PC-3 (cell line): ENCODE results near the gene PEX11G. TPM values are rescaled to one million over a fixed set of nuclear protein-coding genes. Genes with fewer than 3 reads are reported as not detected.

ENCODE experiments used
- ATAC-seq: fragments of 200-7000 bp; cut with Tn5 transposase; 2 replicates; pipeline ENCODE4 v1.9.1; 2020; ENCODE audit warnings: mild to moderate bottlenecking, moderate library complexity
- BruUV-seq: library from RNA; stranded (reverse); fragments of 400-500 nt; replicated peaks from 2 replicates; lab custom pipeline; 2021; lab: Mats Ljungman, UMichigan
- CTCF ChIA-PET: fragments of 300-600 bp; sonication (Branson Sonifier 250); formaldehyde crosslinking; loops from one replicate; lab custom pipeline; 2022; ENCODE audit warnings: antibody characterized with exemption; lab: Charles Lee
- POLR2A ChIA-PET: fragments of 300-600 bp; sonication (Branson Sonifier 250); formaldehyde crosslinking; loops from one replicate; lab custom pipeline; 2022; ENCODE audit warnings: antibody characterized with exemption; ENCODE audit not compliant: unreplicated experiment; lab: Charles Lee
- DNase-seq: peaks from one replicate; pipeline ENCODE4 v3.0.0-alpha.2; 2015
- H2AFZ ChIP-seq: fragments of 300-600 bp; sonication (generic); 2 replicates; pipeline ENCODE4 v1.6.0; 2016; ENCODE audit warnings: antibody characterized with exemption, low read length
- H3F3A ChIP-seq: fragments of 300-600 bp; sonication (generic); one replicate; pipeline ENCODE4 v1.6.0; 2017; ENCODE audit warnings: antibody characterized with exemption, low read length, control low read depth, mild to moderate bottlenecking; ENCODE audit not compliant: unreplicated experiment
- H3K27ac ChIP-seq: fragments of 300-600 bp; sonication (generic); 2 replicates; pipeline ENCODE4 v1.5.1; 2016; ENCODE audit warnings: mild to moderate bottlenecking, low read length
- H3K27me3 ChIP-seq: fragments of 300-600 bp; sonication (generic); 2 replicates; pipeline ENCODE4 v1.6.1; 2016; ENCODE audit warnings: low read length, mixed read lengths
- H3K36me3 ChIP-seq: fragments of 300-600 bp; sonication (generic); 2 replicates; pipeline ENCODE4 v1.6.1; 2016; ENCODE audit warnings: low read depth, mixed run types, low read length, mixed read lengths
- H3K4me1 ChIP-seq: fragments of 300-600 bp; sonication (generic); 2 replicates; pipeline ENCODE4 v1.5.1; 2016; ENCODE audit warnings: low read length; ENCODE audit not compliant: insufficient read depth
- H3K4me2 ChIP-seq: fragments of 300-600 bp; sonication (generic); 2 replicates; pipeline ENCODE4 v1.6.0; 2016; ENCODE audit warnings: low read length
- H3K4me3 ChIP-seq: fragments of 300-600 bp; sonication (generic); 2 replicates; pipeline ENCODE4 v1.5.1; 2016; ENCODE audit warnings: mild to moderate bottlenecking, low read length, mixed read lengths
- H3K79me2 ChIP-seq: fragments of 300-600 bp; sonication (generic); 2 replicates; pipeline ENCODE4 v1.6.1; 2017; ENCODE audit warnings: low read length, mixed read lengths
- H3K9ac ChIP-seq: fragments of 300-600 bp; sonication (generic); 2 replicates; pipeline ENCODE4 v1.6.0; 2016; ENCODE audit warnings: mild to moderate bottlenecking, low read length
- H3K9me2 ChIP-seq: fragments of 300-600 bp; sonication (generic); replicated peaks from 2 replicates; pipeline ENCODE4 v1.6.1; 2016; ENCODE audit warnings: mixed run types, low read length, mixed read lengths
- H3K9me3 ChIP-seq: fragments of 300-600 bp; sonication (generic); 2 replicates; pipeline ENCODE4 v1.6.1; 2016; ENCODE audit warnings: low read length, mixed read lengths
- H4K20me1 ChIP-seq: fragments of 300-600 bp; sonication (generic); 2 replicates; pipeline ENCODE4 v1.6.1; 2016; ENCODE audit warnings: low read length, mixed read lengths
- CTCF ChIP-seq: fragments of 300-600 bp; sonication (generic); conservative IDR thresholded peaks from 2 replicates; pipeline ENCODE4 v1.5.1; 2017; ENCODE audit warnings: antibody characterized with exemption, low read depth, mild to moderate bottlenecking, low read length
- EZH2 ChIP-seq: fragments of 300-600 bp; sonication (generic); IDR thresholded peaks from one replicate; pipeline ENCODE4 v1.6.1; 2017; ENCODE audit warnings: antibody characterized with exemption, mild to moderate bottlenecking, low read length; ENCODE audit not compliant: unreplicated experiment
- EZH2phosphoT487 ChIP-seq: fragments of 300-600 bp; sonication (generic); IDR thresholded peaks from 2 replicates; pipeline ENCODE4 v1.6.1; 2018; ENCODE audit warnings: mild to moderate bottlenecking, antibody characterized with exemption, low read length, borderline replicate concordance
- intact Hi-C: fragments of 100-400 bp; cut with micrococcal nuclease; formaldehyde crosslinking; loops from 2 replicates; pipeline ENCODE4 v1.9.0; 2023
- total RNA-seq: library from RNA; depleted of rRNA; stranded (reverse); fragments of >200 nt; gene quantifications from 2 replicates; pipeline ENCODE4 v1.2.3, GENCODE V29; 2014

PEX11G gene
- total RNA-seq, 1 experiment from 2014 or later: 6.6 TPM

- DNase-seq (no peak), ATAC-seq (no peak)
- Histone ChIP-seq H3K79me2 (peaks cover 13% of the 10 kb centered on the region; the same call in 1 of the 2 replicates), H3K4me1 (peaks cover 13% of the 10 kb centered on the region), H3K9me3 (no peaks in the 10 kb centered on the region), H3K27ac (no peak overlapping the region), H4K20me1 (no peaks in the 10 kb centered on the region), H2AFZ (no peak overlapping the region), H3K4me2 (no peak overlapping the region), H3K9ac (no peak overlapping the region), H3K9me2 (no peaks in the 10 kb centered on the region), H3K36me3 (no peaks in the 10 kb centered on the region; the same call in 1 of the 2 replicates), H3K4me3 (no peak overlapping the region), H3K27me3 (no peaks in the 10 kb centered on the region), H3F3A (no peaks in the 10 kb centered on the region)
- no TSS peak for BruUV-seq
- POLR2A ChIA-PET: interaction anchor here (0.6 kb wide), 1 partner anchor 742 kb away, joined by 3 read pairs; no protein-coding TSS in a partner anchor
- CTCF ChIA-PET: no interaction called here
- no peak for TF ChIP-seq CTCF
- intact Hi-C loops: no loop called here
These were observed 36.3 kb upstream of the PEX11G start for GRCh38 chr19:7524992-7525739.

- Histone ChIP-seq H3K27me3 (no peaks in the 10 kb centered on the region), H3K79me2 (peaks cover 13% of the 10 kb centered on the region; the same call in 1 of the 2 replicates), H4K20me1 (no peaks in the 10 kb centered on the region), H3K9ac (no peak overlapping the region), H3F3A (no peaks in the 10 kb centered on the region), H3K9me2 (no peaks in the 10 kb centered on the region), H3K27ac (no peak overlapping the region), H3K36me3 (no peaks in the 10 kb centered on the region; the same call in 1 of the 2 replicates), H2AFZ (no peak overlapping the region), H3K4me2 (no peak overlapping the region), H3K4me1 (peaks cover 13% of the 10 kb centered on the region), H3K4me3 (no peak overlapping the region), H3K9me3 (no peaks in the 10 kb centered on the region)
- CTCF ChIA-PET: no interaction called here
- intact Hi-C loops: no loop called here
- POLR2A ChIA-PET: no interaction called here
- DNase-seq (no peak), ATAC-seq (no peak)
- no TSS peak for BruUV-seq
- TF ChIP-seq EZH2: no peak
- TF ChIP-seq EZH2phosphoT487: no peak
- no peak for TF ChIP-seq CTCF
These were observed 35.7 kb upstream of the PEX11G start for GRCh38 chr19:7524523-7524922.
